Activated naive CD4-positive, alpha-beta T cell (primary cell): ENCODE results near the gene ADARB2.

Experiments
- DNase-seq, 4 experiments: peaks; one replicate each; lab custom pipeline; 2025; lab: John Stamatoyannopoulos, UW

ADARB2 gene

GRCh38 chr10:1492641-1493040 is 244.7 kb downstream of the ADARB2 start:
- no peak for DNase-seq

- DNase-seq = no peak
These were observed 245.4 kb downstream of the ADARB2 start for GRCh38 chr10:1491901-1492300.

- no peak for DNase-seq
These were observed 247.5 kb downstream of the ADARB2 start for GRCh38 chr10:1489801-1490200.

GRCh38 chr10:1488970-1489548 is 248.3 kb downstream of the ADARB2 start:
- DNase-seq = no peak

- DNase-seq = no peak
These were observed 250.3 kb downstream of the ADARB2 start for GRCh38 chr10:1486841-1487687.

GRCh38 chr10:1485357-1485756 is 252.0 kb downstream of the ADARB2 start:
- no peak for DNase-seq

GRCh38 chr10:1483826-1484225 is 253.5 kb downstream of the ADARB2 start:
- no peak for DNase-seq

GRCh38 chr10:1483246-1483645 is 254.1 kb downstream of the ADARB2 start:
- no peak for DNase-seq

GRCh38 chr10:1477578-1477977 is 259.7 kb downstream of the ADARB2 start:
- DNase-seq = no peak

- DNase-seq = no peak
These were observed 260.9 kb downstream of the ADARB2 start for GRCh38 chr10:1476455-1476803.

- DNase-seq = no peak
These were observed 261.4 kb downstream of the ADARB2 start for GRCh38 chr10:1475771-1476454.

- no peak for DNase-seq
These were observed 262.2 kb downstream of the ADARB2 start for GRCh38 chr10:1475098-1475591.

- no peak for DNase-seq
These were observed 262.8 kb downstream of the ADARB2 start for GRCh38 chr10:1474376-1475097.

GRCh38 chr10:1473874-1474273 is 263.5 kb downstream of the ADARB2 start:
- no peak for DNase-seq

GRCh38 chr10:1472178-1472958 is 265.0 kb downstream of the ADARB2 start:
- DNase-seq = no peak

- no peak for DNase-seq
These were observed 268.5 kb downstream of the ADARB2 start for GRCh38 chr10:1468811-1469210.

GRCh38 chr10:1467334-1468076 is 269.8 kb downstream of the ADARB2 start:
- DNase-seq = no peak

GRCh38 chr10:1465993-1466764 is 271.1 kb downstream of the ADARB2 start:
- no peak for DNase-seq

GRCh38 chr10:1465418-1465911 is 271.9 kb downstream of the ADARB2 start:
- DNase-seq = no peak
